Measurements from ENCODE around the gene HRG.

DNA sequence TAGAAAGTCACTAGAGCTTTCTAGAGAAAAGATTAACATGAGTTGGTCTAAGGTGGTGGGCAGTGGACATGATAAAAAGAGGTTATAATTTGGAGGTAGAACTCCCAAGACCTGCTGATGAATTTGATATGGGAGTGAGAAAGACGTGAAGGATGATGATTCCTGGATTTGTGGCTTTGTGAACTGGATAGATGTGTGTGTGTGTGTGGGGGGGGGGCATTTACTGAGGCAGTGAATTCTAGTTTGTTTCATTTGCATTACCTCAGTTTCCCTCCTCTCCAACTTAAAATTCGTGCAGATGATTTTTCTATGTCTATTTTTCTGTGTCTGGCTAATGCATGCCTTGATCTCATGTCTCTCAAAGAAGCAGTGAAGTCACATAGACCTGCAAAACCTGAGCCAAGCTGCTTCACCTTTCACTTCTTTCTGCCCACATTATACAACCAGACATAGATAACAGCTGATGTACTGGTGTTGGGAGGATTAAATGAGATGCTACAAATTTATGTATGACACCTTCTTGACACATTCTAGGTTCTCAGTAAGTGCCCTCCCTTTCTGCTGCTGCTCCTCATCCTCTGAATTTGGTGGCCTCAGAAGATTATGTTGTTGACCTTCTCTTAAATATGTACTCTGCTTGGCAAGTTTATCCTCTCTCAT, 43.0 kb upstream of the HRG start:
- TF ChIP-seq, protein P1, sequence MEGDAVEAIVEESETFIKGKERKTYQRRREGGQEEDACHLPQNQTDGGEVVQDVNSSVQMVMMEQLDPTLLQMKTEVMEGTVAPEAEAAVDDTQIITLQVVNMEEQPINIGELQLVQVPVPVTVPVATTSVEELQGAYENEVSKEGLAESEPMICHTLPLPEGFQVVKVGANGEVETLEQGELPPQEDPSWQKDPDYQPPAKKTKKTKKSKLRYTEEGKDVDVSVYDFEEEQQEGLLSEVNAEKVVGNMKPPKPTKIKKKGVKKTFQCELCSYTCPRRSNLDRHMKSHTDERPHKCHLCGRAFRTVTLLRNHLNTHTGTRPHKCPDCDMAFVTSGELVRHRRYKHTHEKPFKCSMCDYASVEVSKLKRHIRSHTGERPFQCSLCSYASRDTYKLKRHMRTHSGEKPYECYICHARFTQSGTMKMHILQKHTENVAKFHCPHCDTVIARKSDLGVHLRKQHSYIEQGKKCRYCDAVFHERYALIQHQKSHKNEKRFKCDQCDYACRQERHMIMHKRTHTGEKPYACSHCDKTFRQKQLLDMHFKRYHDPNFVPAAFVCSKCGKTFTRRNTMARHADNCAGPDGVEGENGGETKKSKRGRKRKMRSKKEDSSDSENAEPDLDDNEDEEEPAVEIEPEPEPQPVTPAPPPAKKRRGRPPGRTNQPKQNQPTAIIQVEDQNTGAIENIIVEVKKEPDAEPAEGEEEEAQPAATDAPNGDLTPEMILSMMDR (IDR thresholded peaks at IDR 0.05; ENCODE audit: poor library complexity, severe bottlenecking): no peak
- TF ChIP-seq TAF1 (IDR thresholded peaks at IDR 0.05; ENCODE audit: low read depth): no peak
